HEK293 (cell line): ENCODE results near the gene WDR18.

Experiments used
- CTCF ChIA-PET: fragments of 350-600 bp; formaldehyde crosslinking; extraction: SDS; loops from one replicate; lab custom pipeline; 2021; ENCODE audit warnings: antibody characterized with exemption; lab: Yijun Ruan, JAX
- POLR2A ChIA-PET: fragments of 300-600 bp; formaldehyde crosslinking; extraction: SDS; loops from one replicate; lab custom pipeline; 2020; ENCODE audit warnings: antibody characterized with exemption, inconsistent platforms; lab: Yijun Ruan, JAX
- H3K27ac ChIP-seq: fragments of 200-500 bp; sonication (Bioruptor generic); 2 replicates; pipeline ENCODE4 v1.5.1; 2014; ENCODE audit warnings: low read depth, low read length, control low read depth, inconsistent platforms; ENCODE audit errors: extremely low read depth
- H3K36me3 ChIP-seq, 2 experiments: fragments of 200-500 bp in 1 of 2; sonication (Bioruptor generic) in 1 of 2; 1 replicate in 1 of 2; 2 replicates in 1 of 2; pipeline ENCODE4 v1.5.1; 2014 to 2017; ENCODE audit warnings: inconsistent platforms in 2 of 2, low read length in 2 of 2; ENCODE audit not compliant: control insufficient read depth in 2 of 2, insufficient read depth in 1 of 2
- H3K4me1 ChIP-seq: fragments of 200-500 bp; sonication (Bioruptor generic); 2 replicates; pipeline ENCODE4 v1.5.1; 2014; ENCODE audit warnings: mild to moderate bottlenecking, low read length, inconsistent platforms; ENCODE audit not compliant: control insufficient read depth, insufficient read depth
- H3K4me3 ChIP-seq: 2 replicates; pipeline ENCODE4 v1.5.1; 2011; ENCODE audit warnings: low read depth, mild to moderate bottlenecking, control low read depth, low read length, moderate library complexity
- H3K9me3 ChIP-seq: fragments of 200-500 bp; sonication (Bioruptor generic); 2 replicates; pipeline ENCODE4 v1.5.1; 2014; ENCODE audit warnings: low read depth, low read length, inconsistent platforms; ENCODE audit not compliant: control insufficient read depth, insufficient read depth
- EGR2 ChIP-seq: fragments of 450-650 bp; formaldehyde crosslinking; IDR thresholded peaks from 2 replicates; pipeline ENCODE4 v1.5.1; 2016; ENCODE audit warnings: low read depth, missing biosample characterization, missing genetic modification characterization
- KLF1 ChIP-seq: fragments of 450-650 bp; formaldehyde crosslinking; IDR thresholded peaks from 2 replicates; pipeline ENCODE4 v1.5.1; 2016; ENCODE audit warnings: missing biosample characterization, missing genetic modification characterization
- KLF10 ChIP-seq: fragments of 450-650 bp; IDR thresholded peaks from 2 replicates; pipeline ENCODE4 v1.5.1; 2018; ENCODE audit warnings: missing biosample characterization, mild to moderate bottlenecking, missing genetic modification characterization
- KLF16 ChIP-seq: fragments of 450-650 bp; formaldehyde crosslinking; IDR thresholded peaks from 2 replicates; pipeline ENCODE4 v1.5.1; 2017; ENCODE audit warnings: missing biosample characterization, missing genetic modification characterization
- KLF17 ChIP-seq: fragments of 450-650 bp; formaldehyde crosslinking; IDR thresholded peaks from 2 replicates; pipeline ENCODE4 v1.5.1; 2016; ENCODE audit warnings: missing biosample characterization, missing genetic modification characterization
- KLF8 ChIP-seq: fragments of 450-650 bp; formaldehyde crosslinking; IDR thresholded peaks from 2 replicates; pipeline ENCODE4 v1.5.1; 2016; ENCODE audit warnings: missing biosample characterization, missing genetic modification characterization
- RBAK ChIP-seq: fragments of 450-650 bp; formaldehyde crosslinking; IDR thresholded peaks from 2 replicates; pipeline ENCODE4 v1.5.1; 2016; ENCODE audit warnings: missing biosample characterization, missing genetic modification characterization
- ZBTB21 ChIP-seq: fragments of 450-650 bp; formaldehyde crosslinking; IDR thresholded peaks from 2 replicates; pipeline ENCODE4 v1.5.1; 2017; ENCODE audit warnings: missing biosample characterization, missing genetic modification characterization
- ZFP41 ChIP-seq: fragments of 450-650 bp; formaldehyde crosslinking; IDR thresholded peaks from 2 replicates; pipeline ENCODE4 v1.5.1; 2016; ENCODE audit warnings: missing biosample characterization, missing genetic modification characterization, borderline replicate concordance
- ZNF121 ChIP-seq: fragments of 450-650 bp; formaldehyde crosslinking; IDR thresholded peaks from 2 replicates; pipeline ENCODE4 v1.5.1; 2016; ENCODE audit warnings: missing biosample characterization, missing genetic modification characterization
- ZNF398 ChIP-seq: fragments of 450-650 bp; formaldehyde crosslinking; IDR thresholded peaks from 2 replicates; pipeline ENCODE4 v1.5.1; 2017; ENCODE audit warnings: missing biosample characterization, missing genetic modification characterization
- ZNF596 ChIP-seq: fragments of 450-650 bp; IDR thresholded peaks from 2 replicates; pipeline ENCODE4 v1.5.0; 2018; ENCODE audit warnings: missing biosample characterization, mild to moderate bottlenecking, missing genetic modification characterization, moderate library complexity
- ZNF623 ChIP-seq: fragments of 450-650 bp; formaldehyde crosslinking; IDR thresholded peaks from 2 replicates; pipeline ENCODE4 v1.5.1; 2016; ENCODE audit warnings: missing biosample characterization, missing genetic modification characterization
- ZNF626 ChIP-seq: fragments of 450-650 bp; sonication (Bioruptor Pico); formaldehyde crosslinking; IDR thresholded peaks from 2 replicates; pipeline ENCODE4 v1.5.1; 2018; ENCODE audit warnings: missing biosample characterization, missing genetic modification characterization, inconsistent platforms
- ZNF707 ChIP-seq: fragments of 450-650 bp; formaldehyde crosslinking; IDR thresholded peaks from 2 replicates; pipeline ENCODE4 v1.5.1; 2016; ENCODE audit warnings: missing biosample characterization, missing genetic modification characterization
- TF ChIP-seq, protein P1 (sequence below): fragments of 450-650 bp; formaldehyde crosslinking; IDR thresholded peaks from 2 replicates; pipeline ENCODE4 v1.5.1; 2016; ENCODE audit warnings: missing biosample characterization, missing genetic modification characterization
- TF ChIP-seq, protein P2 (sequence below): fragments of 450-650 bp; formaldehyde crosslinking; IDR thresholded peaks from 2 replicates; pipeline ENCODE4 v1.5.1; 2016; ENCODE audit warnings: missing biosample characterization, missing genetic modification characterization
- TF ChIP-seq, protein P3 (sequence below): fragments of 450-650 bp; formaldehyde crosslinking; IDR thresholded peaks from 2 replicates; pipeline ENCODE4 v1.5.1; 2016; ENCODE audit warnings: missing biosample characterization, missing genetic modification characterization
- TF ChIP-seq, protein P4 (sequence below): sonication (generic); formaldehyde crosslinking; IDR thresholded peaks from 2 replicates; pipeline ENCODE4 v1.8.1; 2022; ENCODE audit warnings: mild to moderate bottlenecking, moderate library complexity, missing genetic modification reagents
- TF ChIP-seq, protein P5 (sequence below): fragments of 450-650 bp; formaldehyde crosslinking; IDR thresholded peaks from 2 replicates; pipeline ENCODE4 v1.5.1; 2017; ENCODE audit warnings: missing biosample characterization, mild to moderate bottlenecking, missing genetic modification characterization, moderate library complexity

Gene WDR18

GRCh38 chr19:944171-944567, 40.0 kb upstream of the WDR18 start (continued):
- peak; percentile 91 for TF ChIP-seq KLF17 (tag by site-specific recombination)
- TF ChIP-seq ZNF707 (tag by site-specific recombination): no peak
- TF ChIP-seq, protein P1, sequence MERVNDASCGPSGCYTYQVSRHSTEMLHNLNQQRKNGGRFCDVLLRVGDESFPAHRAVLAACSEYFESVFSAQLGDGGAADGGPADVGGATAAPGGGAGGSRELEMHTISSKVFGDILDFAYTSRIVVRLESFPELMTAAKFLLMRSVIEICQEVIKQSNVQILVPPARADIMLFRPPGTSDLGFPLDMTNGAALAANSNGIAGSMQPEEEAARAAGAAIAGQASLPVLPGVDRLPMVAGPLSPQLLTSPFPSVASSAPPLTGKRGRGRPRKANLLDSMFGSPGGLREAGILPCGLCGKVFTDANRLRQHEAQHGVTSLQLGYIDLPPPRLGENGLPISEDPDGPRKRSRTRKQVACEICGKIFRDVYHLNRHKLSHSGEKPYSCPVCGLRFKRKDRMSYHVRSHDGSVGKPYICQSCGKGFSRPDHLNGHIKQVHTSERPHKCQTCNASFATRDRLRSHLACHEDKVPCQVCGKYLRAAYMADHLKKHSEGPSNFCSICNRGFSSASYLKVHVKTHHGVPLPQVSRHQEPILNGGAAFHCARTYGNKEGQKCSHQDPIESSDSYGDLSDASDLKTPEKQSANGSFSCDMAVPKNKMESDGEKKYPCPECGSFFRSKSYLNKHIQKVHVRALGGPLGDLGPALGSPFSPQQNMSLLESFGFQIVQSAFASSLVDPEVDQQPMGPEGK: 0 out of 2 replicates have a peak, but pooled peaks have one; percentile 11
- TF ChIP-seq, protein P2, sequence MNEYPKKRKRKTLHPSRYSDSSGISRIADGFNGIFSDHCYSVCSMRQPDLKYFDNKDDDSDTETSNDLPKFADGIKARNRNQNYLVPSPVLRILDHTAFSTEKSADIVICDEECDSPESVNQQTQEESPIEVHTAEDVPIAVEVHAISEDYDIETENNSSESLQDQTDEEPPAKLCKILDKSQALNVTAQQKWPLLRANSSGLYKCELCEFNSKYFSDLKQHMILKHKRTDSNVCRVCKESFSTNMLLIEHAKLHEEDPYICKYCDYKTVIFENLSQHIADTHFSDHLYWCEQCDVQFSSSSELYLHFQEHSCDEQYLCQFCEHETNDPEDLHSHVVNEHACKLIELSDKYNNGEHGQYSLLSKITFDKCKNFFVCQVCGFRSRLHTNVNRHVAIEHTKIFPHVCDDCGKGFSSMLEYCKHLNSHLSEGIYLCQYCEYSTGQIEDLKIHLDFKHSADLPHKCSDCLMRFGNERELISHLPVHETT: no peak
- no peak for TF ChIP-seq ZNF596
- peak; percentile 41; the same call in 1 of the 2 replicates for TF ChIP-seq KLF16 (tag by site-specific recombination)
- peak; percentile 98 for TF ChIP-seq KLF1 (tag by site-specific recombination)
- peak; percentile 42; the same call in 1 of the 2 replicates for TF ChIP-seq KLF10 (tag by site-specific recombination)
- no peak for TF ChIP-seq ZBTB21 (tag by site-specific recombination)
- TF ChIP-seq EGR2 (tag by site-specific recombination): peak; percentile 94

- H3K27ac ChIP-seq: no peak overlapping the region
- CTCF ChIA-PET: interaction anchor here (0.6 to 1.8 kb wide), 3 partner anchors 15 to 38 kb away, joined by 3 to 4 read pairs (median 4); no protein-coding TSS in a partner anchor
- H3K36me3 ChIP-seq: peaks cover 0 to 31% of the 10 kb centered on the region in 2 experiments; a peak in 1 of 3 replicates
- H3K9me3 ChIP-seq: no peaks in the 10 kb centered on the region
- H3K4me1 ChIP-seq: no peaks in the 10 kb centered on the region
- POLR2A ChIA-PET: no interaction called here
- H3K4me3 ChIP-seq: no peak overlapping the region
- TF ChIP-seq, protein P3, sequence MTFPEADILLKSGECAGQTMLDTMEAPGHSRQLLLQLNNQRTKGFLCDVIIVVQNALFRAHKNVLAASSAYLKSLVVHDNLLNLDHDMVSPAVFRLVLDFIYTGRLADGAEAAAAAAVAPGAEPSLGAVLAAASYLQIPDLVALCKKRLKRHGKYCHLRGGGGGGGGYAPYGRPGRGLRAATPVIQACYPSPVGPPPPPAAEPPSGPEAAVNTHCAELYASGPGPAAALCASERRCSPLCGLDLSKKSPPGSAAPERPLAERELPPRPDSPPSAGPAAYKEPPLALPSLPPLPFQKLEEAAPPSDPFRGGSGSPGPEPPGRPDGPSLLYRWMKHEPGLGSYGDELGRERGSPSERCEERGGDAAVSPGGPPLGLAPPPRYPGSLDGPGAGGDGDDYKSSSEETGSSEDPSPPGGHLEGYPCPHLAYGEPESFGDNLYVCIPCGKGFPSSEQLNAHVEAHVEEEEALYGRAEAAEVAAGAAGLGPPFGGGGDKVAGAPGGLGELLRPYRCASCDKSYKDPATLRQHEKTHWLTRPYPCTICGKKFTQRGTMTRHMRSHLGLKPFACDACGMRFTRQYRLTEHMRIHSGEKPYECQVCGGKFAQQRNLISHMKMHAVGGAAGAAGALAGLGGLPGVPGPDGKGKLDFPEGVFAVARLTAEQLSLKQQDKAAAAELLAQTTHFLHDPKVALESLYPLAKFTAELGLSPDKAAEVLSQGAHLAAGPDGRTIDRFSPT: peak; percentile 58; the same call in 1 of the 2 replicates
- TF ChIP-seq ZFP41: no peak
- TF ChIP-seq ZNF121: peak; percentile 92
- TF ChIP-seq, protein P4, sequence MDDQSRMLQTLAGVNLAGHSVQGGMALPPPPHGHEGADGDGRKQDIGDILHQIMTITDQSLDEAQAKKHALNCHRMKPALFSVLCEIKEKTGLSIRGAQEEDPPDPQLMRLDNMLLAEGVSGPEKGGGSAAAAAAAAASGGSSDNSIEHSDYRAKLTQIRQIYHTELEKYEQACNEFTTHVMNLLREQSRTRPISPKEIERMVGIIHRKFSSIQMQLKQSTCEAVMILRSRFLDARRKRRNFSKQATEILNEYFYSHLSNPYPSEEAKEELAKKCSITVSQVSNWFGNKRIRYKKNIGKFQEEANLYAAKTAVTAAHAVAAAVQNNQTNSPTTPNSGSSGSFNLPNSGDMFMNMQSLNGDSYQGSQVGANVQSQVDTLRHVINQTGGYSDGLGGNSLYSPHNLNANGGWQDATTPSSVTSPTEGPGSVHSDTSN (CRISPR knock-in tag): no peak
- peak; percentile 44; the same call in 1 of the 2 replicates for TF ChIP-seq ZNF623 (tag by site-specific recombination)
- peak; percentile 97 for TF ChIP-seq KLF1 (tag by site-specific recombination)
- no peak for TF ChIP-seq ZNF626
- TF ChIP-seq, protein P1: peak; percentile 64
- TF ChIP-seq, protein P5, sequence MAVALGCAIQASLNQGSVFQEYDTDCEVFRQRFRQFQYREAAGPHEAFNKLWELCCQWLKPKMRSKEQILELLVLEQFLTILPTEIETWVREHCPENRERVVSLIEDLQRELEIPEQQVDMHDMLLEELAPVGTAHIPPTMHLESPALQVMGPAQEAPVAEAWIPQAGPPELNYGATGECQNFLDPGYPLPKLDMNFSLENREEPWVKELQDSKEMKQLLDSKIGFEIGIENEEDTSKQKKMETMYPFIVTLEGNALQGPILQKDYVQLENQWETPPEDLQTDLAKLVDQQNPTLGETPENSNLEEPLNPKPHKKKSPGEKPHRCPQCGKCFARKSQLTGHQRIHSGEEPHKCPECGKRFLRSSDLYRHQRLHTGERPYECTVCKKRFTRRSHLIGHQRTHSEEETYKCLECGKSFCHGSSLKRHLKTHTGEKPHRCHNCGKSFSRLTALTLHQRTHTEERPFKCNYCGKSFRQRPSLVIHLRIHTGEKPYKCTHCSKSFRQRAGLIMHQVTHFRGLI: 0 out of 2 replicates have a peak, but pooled peaks have one; percentile 43
- no peak for TF ChIP-seq RBAK
- TF ChIP-seq KLF8 (tag by site-specific recombination): peak; percentile 57
- TF ChIP-seq ZNF398: peak; percentile 55
- TF ChIP-seq KLF17 (tag by site-specific recombination): 0 out of 2 replicates have a peak, but pooled peaks have one; percentile 30
Measured at GRCh38 chr19:944663-945241, 39.4 kb upstream of the WDR18 start.
